Retinal pigment epithelial cell (primary cell): ENCODE results near the gene CTNNBL1.

ENCODE experiments used
- DNase-seq: peaks from one replicate; pipeline ENCODE4 v3.0.0-alpha.2; 2010; ENCODE audit warnings: low read depth
- H3K4me3 ChIP-seq: 2 replicates; pipeline ENCODE4 v1.5.1; 2011; ENCODE audit warnings: mild to moderate bottlenecking, low read length, control low read depth, moderate library complexity
- CTCF ChIP-seq: conservative IDR thresholded peaks from 2 replicates; pipeline ENCODE4 v1.5.1; 2011; ENCODE audit warnings: low read depth, low read length, control low read depth, inconsistent platforms

The CTNNBL1 gene

DNA sequence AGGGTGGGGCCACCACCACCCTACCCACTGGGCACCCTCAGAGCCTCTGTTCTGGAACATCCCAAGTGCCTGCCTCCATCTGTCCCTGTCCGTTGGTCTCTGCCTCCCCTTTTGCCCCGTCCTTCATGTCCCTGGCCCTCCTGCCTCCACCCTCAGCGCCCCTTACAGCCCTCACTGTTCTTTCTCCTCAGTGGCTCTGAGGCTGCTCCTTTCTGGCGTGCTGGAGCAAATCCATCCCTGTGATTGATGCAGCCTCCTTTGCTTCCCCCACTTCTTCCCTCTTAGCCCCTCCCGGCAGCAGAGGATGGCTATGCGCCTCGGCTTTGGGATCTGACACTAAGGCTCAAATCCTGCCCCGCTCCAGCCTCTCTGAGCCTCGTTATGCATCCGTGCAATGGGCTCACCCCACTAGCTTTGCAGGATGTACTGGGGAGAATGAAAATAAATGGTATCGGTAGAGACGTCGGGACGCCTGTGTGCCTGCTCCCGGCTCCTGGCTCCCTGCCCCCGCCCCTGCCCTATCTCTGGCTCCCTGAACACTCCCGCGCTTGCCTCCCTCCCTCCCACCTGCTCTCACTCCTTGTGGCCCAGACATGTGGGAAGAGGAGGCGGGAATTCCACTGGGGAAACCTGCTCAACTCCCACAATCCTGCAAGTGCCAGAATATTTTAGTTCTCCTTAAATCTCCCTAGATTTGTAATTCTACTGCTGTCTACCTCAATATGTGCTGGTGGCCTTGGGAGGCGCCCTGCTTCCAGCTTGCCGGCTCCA is 222.2 kb downstream of the CTNNBL1 start:
- DNase-seq, result no peak
- no peak for TF ChIP-seq CTCF
- H3K4me3 ChIP-seq, result no peak overlapping the region

DNA sequence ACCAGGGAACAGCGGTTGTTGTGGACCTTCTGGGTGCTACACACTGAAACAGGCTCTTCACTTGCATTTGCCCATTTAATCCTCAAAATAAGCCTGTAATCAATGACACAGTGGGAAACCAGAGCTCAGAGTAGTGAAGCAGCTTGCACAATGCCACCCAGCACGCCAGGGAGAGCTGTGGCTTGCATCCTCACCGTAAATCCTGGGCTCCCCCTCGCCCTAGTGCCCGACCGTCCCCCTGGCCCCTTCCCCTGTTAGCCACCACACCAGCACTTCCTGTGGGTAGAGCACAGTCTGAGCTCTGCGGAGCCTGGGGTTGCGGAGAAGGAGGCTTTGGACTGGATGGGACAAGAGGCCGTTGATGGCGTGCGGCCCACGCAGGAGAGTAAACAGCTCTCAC is 223.6 kb downstream of the CTNNBL1 start:
- no peak overlapping the region for H3K4me3 ChIP-seq
- TF ChIP-seq CTCF, result no peak
- DNase-seq, result no peak

DNA sequence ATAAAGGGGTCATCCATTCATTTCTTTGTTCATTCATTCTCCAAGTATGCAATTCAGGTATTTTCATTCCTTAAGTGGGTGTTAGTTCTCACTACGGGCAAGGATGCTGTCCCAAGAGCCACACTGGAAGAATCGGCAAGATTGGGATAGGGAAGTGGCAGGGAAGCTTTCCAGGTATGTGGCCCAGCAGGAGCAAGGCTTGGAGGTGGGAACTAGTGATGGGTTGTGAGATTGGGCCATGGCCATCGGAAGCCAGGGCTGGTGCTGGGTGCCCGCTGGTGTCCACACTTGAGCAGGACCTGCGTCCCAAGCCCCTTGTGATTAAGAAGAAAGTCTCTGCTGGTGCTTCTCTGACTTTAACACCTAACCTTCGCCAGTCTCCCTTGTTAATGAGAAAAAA is 224.2 kb downstream of the CTNNBL1 start:
- no peak for TF ChIP-seq CTCF
- H3K4me3 ChIP-seq, result no peak overlapping the region
- DNase-seq, result no peak

GRCh38 chr20:37919389-37920040 is 225.7 kb downstream of the CTNNBL1 start:
- no peak overlapping the region for H3K4me3 ChIP-seq
- no peak for DNase-seq
- no peak for TF ChIP-seq CTCF

DNA sequence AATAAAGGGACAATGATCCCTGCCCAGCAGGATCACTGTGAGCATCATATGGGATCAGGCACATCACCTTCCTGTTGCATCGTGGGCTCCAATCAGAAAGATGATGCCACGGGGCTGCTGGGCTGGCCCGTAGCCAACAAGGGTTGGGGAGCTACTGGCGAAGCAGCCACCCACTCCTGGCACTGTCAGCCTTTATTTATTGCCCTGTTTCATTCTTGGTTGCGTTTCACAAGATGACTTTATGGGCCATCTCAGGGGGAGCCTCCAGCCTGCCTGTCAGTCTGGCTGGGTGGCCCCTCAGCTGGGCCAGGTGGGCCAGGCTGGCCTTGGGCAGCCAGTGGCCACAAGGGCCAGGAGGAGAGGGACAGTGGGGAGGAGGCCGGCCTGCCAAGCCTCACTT is 226.4 kb downstream of the CTNNBL1 start:
- no peak for DNase-seq
- H3K4me3 ChIP-seq, result no peak overlapping the region
- TF ChIP-seq CTCF, result no peak

GRCh38 chr20:37920679-37921322 is 227.0 kb downstream of the CTNNBL1 start:
- no peak overlapping the region for H3K4me3 ChIP-seq
- no peak for DNase-seq
- no peak for TF ChIP-seq CTCF

DNA sequence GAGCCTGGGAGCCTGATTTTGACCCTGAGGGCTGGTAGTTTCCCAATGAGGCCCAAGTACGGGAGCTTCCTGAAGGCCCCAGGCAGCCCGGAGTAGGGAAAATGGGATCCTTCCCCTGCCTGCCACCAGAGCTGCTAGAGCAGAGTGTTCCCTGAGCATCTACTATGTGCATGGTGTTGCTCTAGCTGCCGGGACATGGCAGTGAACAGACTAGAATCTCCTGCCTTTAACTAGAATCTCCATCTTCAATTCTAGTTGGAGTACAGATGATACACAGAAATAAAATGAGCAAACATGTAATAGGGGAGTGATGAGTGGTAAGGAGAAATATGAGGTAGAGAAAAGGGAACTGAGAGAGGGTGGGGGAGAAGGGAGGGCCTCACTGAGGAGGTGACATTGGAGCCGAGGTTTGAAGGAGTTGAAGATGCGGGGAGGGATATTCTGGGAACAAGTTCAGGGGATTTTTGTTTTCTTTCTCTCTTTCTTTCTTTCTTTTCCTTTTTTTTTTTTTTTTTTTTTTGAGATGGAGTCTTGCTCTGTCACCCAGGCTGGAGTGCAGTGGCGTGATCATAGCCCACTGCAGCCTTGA is 227.6 kb downstream of the CTNNBL1 start:
- no peak for TF ChIP-seq CTCF
- DNase-seq, result no peak
- no peak overlapping the region for H3K4me3 ChIP-seq
